ENCODE measurements around the gene CALML3.
"Not testable (repeated sequence)": the region's sequence is repeated elsewhere in the genome, so short reads cannot be mapped to it uniquely, and the experiment has no call there.

The CALML3 gene

GRCh38 chr10:5559022-5559421 is 34.3 kb downstream of the CALML3 start:
- DNase-seq = not testable (repeated sequence)

GRCh38 chr10:5559642-5560141 is 34.9 kb downstream of the CALML3 start:
- DNase-seq = no peak

GRCh38 chr10:5560142-5560816 is 35.5 kb downstream of the CALML3 start:
- DNase-seq = no peak

- DNase-seq = no peak
Observed at GRCh38 chr10:5560817-5561703, 36.3 kb downstream of the CALML3 start.

GRCh38 chr10:5561704-5562645 is 37.2 kb downstream of the CALML3 start:
- DNase-seq = no peak

GRCh38 chr10:5563321-5563961 is 38.7 kb downstream of the CALML3 start:
- DNase-seq = no peak

GRCh38 chr10:5563991-5564536 is 39.3 kb downstream of the CALML3 start:
- DNase-seq = no peak

GRCh38 chr10:5564537-5565204 is 39.9 kb downstream of the CALML3 start:
- DNase-seq = no peak

GRCh38 chr10:5565205-5565545 is 40.4 kb downstream of the CALML3 start:
- DNase-seq = no peak

- no peak for DNase-seq
Observed at GRCh38 chr10:5565671-5566581, 41.2 kb downstream of the CALML3 start.

- DNase-seq = no peak
Observed at GRCh38 chr10:5566614-5567013, 41.9 kb downstream of the CALML3 start.

- no peak for DNase-seq
Observed at GRCh38 chr10:5567477-5567876, 42.7 kb downstream of the CALML3 start.

GRCh38 chr10:5568984-5569383 is 44.2 kb downstream of the CALML3 start:
- no peak for DNase-seq

GRCh38 chr10:5569568-5569967 is 44.8 kb downstream of the CALML3 start:
- no peak for DNase-seq

GRCh38 chr10:5570007-5570655 is 45.4 kb downstream of the CALML3 start:
- no peak for DNase-seq

- no peak for DNase-seq
Observed at GRCh38 chr10:5570979-5571810, 46.4 kb downstream of the CALML3 start.

GRCh38 chr10:5571826-5572225 is 47.1 kb downstream of the CALML3 start:
- DNase-seq = no peak

GRCh38 chr10:5573319-5573950 is 48.7 kb downstream of the CALML3 start:
- DNase-seq = no peak

Data from NCI-H1092 (cell line).